Body of pancreas (tissue), 4 donors: Measurements from ENCODE around the gene VEGFD. TPM values are rescaled to one million over a fixed set of nuclear protein-coding genes. Genes with fewer than 3 reads are reported as not detected.

Experiments used
- ATAC-seq: fragments of 150-250 bp; one replicate; pipeline ENCODE4 v1.9.1; 2016
- DNase-seq, 4 donors: peaks; one replicate each; pipeline ENCODE4 v3.0.0-alpha.2; 2019
- H3K27ac ChIP-seq, 4 donors: fragments of 200-600 bp; sonication (generic); 1 replicate in 3 of 4; 2 replicates in 1 of 4; pipeline versions ENCODE4 v1.5.1 to v1.6.1; 2016 to 2019; ENCODE audit warnings: mild to moderate bottlenecking in 1 of 4, mixed read lengths in 1 of 4, moderate library complexity in 1 of 4
- H3K27me3 ChIP-seq, 2 donors: fragments of 200-600 bp; sonication (generic); one replicate each; pipeline ENCODE4 v1.6.0; 2016; ENCODE audit warnings: mild to moderate bottlenecking in 1 of 2
- H3K36me3 ChIP-seq, 2 donors: fragments of 200-600 bp; sonication (generic); replicated peaks in 1 of 2; 2 replicates each; pipeline ENCODE4 v1.5.1; 2016; ENCODE audit warnings: low read depth in 2 of 2; ENCODE audit not compliant: insufficient read depth in 1 of 2
- H3K4me1 ChIP-seq: fragments of 200-600 bp; sonication (generic); one replicate; pipeline ENCODE4 v1.6.0; 2016
- H3K4me3 ChIP-seq, 2 donors: fragments of 200-600 bp; sonication (generic); 1 replicate in 1 of 2; 2 replicates in 1 of 2; pipeline ENCODE4 v1.5.1; 2016 to 2019
- H3K9me3 ChIP-seq, 3 donors: fragments of 200-600 bp; sonication (generic); 1 replicate in 2 of 3; 2 replicates in 1 of 3; pipeline ENCODE4 v1.5.1; 2016
- POLR2A ChIP-seq, 3 donors: fragments of 450-650 bp; IDR thresholded peaks; one replicate each; pipeline ENCODE4 v1.6.1; 2016; ENCODE audit warnings: antibody characterized with exemption in 3 of 3, mild to moderate bottlenecking in 2 of 3
- WGBS, 2 donors: methylation state at CpG; one replicate each; pipeline ENCODE4 v1.1.5; 2017; 5-methylcytosine and 5-hydroxymethylcytosine counted together
- intact Hi-C: fragments of 100-400 bp; cut with DNase I; formaldehyde crosslinking; loops from one replicate; pipeline ENCODE4 v1.15.1; 2023
- total RNA-seq, 2 donors: library from RNA; depleted of rRNA; stranded (reverse); fragments of >200 nt; gene quantifications; one replicate each; pipeline ENCODE4 v1.1.0, GENCODE V29; 2016
- TF ChIP-seq, protein P1 (sequence below), 7 experiments: fragments of 450-650 bp in 4 of 7; fragments of 200-600 bp in 3 of 7; sonication (generic) in 3 of 7; IDR thresholded peaks; one replicate each; pipeline ENCODE4 v1.5.1; 2016 to 2019; ENCODE audit warnings: antibody characterized with exemption in 7 of 7

Gene VEGFD
- total RNA-seq, 2 donors from 2014 or later: 0.66 TPM; not detected in 1

- WGBS, 2 donors: 83% methylated on average over 3 of the region's 3 CpGs
- no peak overlapping the region for H3K4me3 ChIP-seq
- peaks cover 33% of the 10 kb centered on the region for H3K4me1 ChIP-seq
- peak; percentile 32 for ATAC-seq
- H3K9me3 ChIP-seq: no peaks in the 10 kb centered on the region
- H3K27me3 ChIP-seq: no peaks in the 10 kb centered on the region
- no peaks in the 10 kb centered on the region for H3K36me3 ChIP-seq
- peak in 2 of 4 donors; percentile 16 to 19 for DNase-seq
- H3K27ac ChIP-seq: peak overlapping the region; percentile 46 to 83 (median 62)
- TF ChIP-seq POLR2A (IDR thresholded peaks at IDR 0.05): no peak
- TF ChIP-seq, protein P1, sequence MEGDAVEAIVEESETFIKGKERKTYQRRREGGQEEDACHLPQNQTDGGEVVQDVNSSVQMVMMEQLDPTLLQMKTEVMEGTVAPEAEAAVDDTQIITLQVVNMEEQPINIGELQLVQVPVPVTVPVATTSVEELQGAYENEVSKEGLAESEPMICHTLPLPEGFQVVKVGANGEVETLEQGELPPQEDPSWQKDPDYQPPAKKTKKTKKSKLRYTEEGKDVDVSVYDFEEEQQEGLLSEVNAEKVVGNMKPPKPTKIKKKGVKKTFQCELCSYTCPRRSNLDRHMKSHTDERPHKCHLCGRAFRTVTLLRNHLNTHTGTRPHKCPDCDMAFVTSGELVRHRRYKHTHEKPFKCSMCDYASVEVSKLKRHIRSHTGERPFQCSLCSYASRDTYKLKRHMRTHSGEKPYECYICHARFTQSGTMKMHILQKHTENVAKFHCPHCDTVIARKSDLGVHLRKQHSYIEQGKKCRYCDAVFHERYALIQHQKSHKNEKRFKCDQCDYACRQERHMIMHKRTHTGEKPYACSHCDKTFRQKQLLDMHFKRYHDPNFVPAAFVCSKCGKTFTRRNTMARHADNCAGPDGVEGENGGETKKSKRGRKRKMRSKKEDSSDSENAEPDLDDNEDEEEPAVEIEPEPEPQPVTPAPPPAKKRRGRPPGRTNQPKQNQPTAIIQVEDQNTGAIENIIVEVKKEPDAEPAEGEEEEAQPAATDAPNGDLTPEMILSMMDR (IDR thresholded peaks at IDR 0.05): no peak
- intact Hi-C loops: no loop called here
These were observed 85.4 kb downstream of the VEGFD start for GRCh38 chrX:15298780-15299179.

DNA sequence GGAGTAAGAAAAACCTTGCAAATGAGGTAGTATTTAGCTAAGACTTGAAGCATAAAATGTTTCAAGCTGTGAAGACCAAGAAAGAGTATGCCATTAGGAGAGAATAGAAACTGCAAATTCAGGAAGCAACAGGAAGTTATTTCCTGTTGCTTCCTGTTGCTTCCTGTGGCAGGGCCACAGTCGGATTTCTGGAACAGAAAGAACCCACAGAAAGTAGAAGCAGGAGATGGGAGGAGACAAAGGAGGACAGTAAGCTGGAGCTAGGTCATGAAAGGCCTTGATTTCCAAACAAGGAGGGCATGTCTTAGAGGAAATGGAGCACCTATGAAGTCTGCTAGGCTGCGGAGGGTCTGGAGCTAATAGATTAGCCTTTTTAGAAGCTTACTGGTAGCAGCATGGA lies 86.0 kb downstream of the VEGFD start:
- intact Hi-C loops: no loop called here
- Histone ChIP-seq H3K27ac (peak overlapping the region; percentile 22 to 83 (median 62)), H3K36me3 (no peaks in the 10 kb centered on the region), H3K4me1 (peaks cover 33% of the 10 kb centered on the region), H3K9me3 (no peaks in the 10 kb centered on the region), H3K27me3 (no peaks in the 10 kb centered on the region), H3K4me3 (no peak overlapping the region)
- DNase-seq (no peak), ATAC-seq (no peak)
- TF ChIP-seq, protein P1 (IDR thresholded peaks at IDR 0.05): no peak
- 49 to 87% methylated on average over 2 of the region's 2 CpGs for WGBS, 2 donors

Other genes starting within 250 kb of the VEGFD start
- 1 to 10 TPM; 1.6 to 4.9 TPM for gene ASB9, start 114.3 kb downstream of the VEGFD start, total RNA-seq
- gene ASB11, start 68.8 kb downstream of the VEGFD start, total RNA-seq: under 1 TPM in 1 of 2 donors, not detected in 1; 0.52 TPM
- gene PIGA, start 48.9 kb downstream of the VEGFD start, total RNA-seq: 10 to 100 TPM in 1 of 2 donors, 1 to 10 TPM in 1; 9.3 to 24.7 TPM
- gene PIR, start 108.9 kb upstream of the VEGFD start, total RNA-seq: 1 to 10 TPM; 3.9 to 5.3 TPM
- gene BMX, start 116.4 kb upstream of the VEGFD start, total RNA-seq: under 1 TPM in 1 of 2 donors, not detected in 1; 0.52 TPM
- gene ACE2, start 216.5 kb upstream of the VEGFD start, total RNA-seq: 10 to 100 TPM in 1 of 2 donors, 1 to 10 TPM in 1; 6.2 to 17.5 TPM